Sciatic nerve (tissue), 2 donors: ENCODE measurements around the gene GAREM1. TPM values are rescaled to one million over a fixed set of nuclear protein-coding genes. Genes with fewer than 3 reads are reported as not detected.
"Not testable (repeated sequence)": the region's sequence is repeated elsewhere in the genome, so short reads cannot be mapped to it uniquely, and the experiment has no call there.

Experiments
- ATAC-seq: fragments of 200-7000 bp; cut with Tn5 transposase; one replicate; pipeline ENCODE4 v1.9.1; 2020; ENCODE audit warnings: mild to moderate bottlenecking, moderate library complexity
- DNase-seq: peaks from one replicate; pipeline ENCODE4 v3.0.0-alpha.2; 2020; ENCODE audit warnings: low spot score
- intact Hi-C: fragments of 100-400 bp; cut with DNase I; formaldehyde crosslinking; loops from one replicate; pipeline ENCODE4 v1.14.2; 2022
- total RNA-seq: library from RNA; stranded (reverse); fragmentation: NEBNext Ultra II Directional; extraction: Animal tissue kit (Norgen Biotek cat#: 25700); gene quantifications from one replicate; pipeline ENCODE4 v1.2.1, GENCODE V29; 2021
- donor health status: DM: no; HTN: no; CAD: no.
- donor health status: DM: no; HTN: no; CAD: no.

Gene GAREM1
- total RNA-seq, 1 donor from 2014 or later = 29.9 TPM

DNA sequence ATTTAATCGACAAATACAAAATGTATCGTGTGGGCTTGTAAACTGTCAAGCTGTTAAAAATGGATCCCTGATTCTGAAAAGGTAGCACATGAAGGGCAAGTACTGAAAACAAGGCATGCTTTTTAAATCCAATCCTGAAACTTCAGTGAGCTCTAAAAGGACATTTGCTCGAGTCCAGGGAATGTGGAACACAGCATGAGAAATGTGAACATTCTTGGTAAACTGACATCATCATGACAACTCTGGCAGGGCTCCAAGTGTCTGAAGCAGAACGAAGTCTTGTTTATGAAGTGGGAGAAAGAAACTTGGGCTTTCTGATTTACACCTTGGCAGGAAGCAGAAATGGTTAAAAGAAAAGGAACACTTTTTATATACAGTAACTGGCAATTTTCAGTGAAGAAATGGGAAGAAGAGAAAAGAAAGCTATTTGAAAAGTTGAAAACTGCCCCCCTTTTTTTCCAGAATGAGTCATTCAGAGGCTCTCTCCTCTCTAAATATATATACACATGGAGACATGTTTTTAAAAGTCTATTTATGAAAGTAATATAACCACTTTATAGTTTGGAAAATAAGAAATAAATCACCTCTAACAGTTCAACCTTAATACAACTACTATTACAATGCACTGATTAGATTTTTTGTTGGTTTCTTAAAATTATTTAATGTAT is 120.8 kb downstream of the GAREM1 start:
- intact Hi-C loops = no loop called here
- DNase-seq = peak; percentile 90
- ATAC-seq = peak; percentile 87

DNA sequence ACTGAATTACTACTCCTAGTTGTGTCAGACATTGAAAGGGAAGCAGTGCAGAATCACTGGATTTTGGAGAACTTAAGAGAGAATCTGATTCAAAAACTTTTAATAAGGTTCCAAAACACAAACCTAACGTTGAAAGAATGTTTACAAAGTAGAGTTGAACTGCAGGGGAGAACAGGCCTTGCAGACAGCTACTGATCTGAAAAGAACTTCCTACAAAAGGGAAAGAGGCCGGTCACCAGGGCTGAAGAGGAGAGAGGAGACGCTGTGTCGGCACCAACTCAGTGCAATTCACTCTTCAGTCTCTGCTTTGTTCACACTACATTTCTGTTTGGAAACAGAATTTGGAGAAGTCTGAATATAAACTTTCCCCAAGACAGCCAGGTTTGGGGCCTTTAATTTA is 124.0 kb downstream of the GAREM1 start:
- DNase-seq (no peak), ATAC-seq (peak; percentile 53)
- intact Hi-C loops = no loop called here

DNA sequence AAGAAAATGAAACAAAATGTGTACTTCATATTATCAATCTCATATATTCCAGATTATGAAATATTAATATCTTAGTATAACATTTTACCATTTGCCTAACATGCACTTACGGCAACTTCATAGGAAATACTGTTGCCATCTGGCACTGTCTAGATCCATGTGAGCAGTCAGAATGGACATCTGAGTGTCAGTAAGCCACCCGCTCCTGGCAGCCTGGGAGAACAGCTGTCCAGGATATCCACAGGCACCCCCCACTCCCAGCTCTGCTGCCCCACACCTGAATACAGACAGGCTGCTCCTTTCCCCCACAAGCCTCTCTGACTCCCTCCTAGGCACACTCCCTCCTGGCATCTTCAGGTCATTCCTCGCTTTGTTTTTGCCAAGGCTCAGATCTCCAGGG is 127.0 kb downstream of the GAREM1 start:
- ATAC-seq (peak; percentile 64), DNase-seq (no peak)
- intact Hi-C loops = no loop called here

DNA sequence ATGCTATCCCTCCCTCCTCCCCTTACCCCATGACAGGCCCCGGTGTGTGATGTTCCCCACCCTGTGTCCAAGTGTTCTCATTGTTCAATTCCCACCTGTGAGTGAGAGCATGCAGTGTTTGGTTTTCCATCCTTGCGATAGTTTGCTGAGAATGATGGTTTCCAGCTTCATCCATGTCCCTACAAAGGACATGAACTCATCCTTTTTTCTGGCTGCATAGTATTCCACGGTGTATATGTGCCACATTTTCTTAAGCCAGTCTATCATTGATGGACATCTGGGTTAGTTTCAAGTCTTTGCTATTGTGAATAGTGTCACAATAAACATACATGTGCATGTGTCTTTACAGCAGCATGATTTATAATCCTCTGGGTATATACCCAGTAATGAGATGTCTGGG is 129.6 kb downstream of the GAREM1 start:
- ATAC-seq, DNase-seq, intact Hi-C loops: not testable (repeated sequence)

DNA sequence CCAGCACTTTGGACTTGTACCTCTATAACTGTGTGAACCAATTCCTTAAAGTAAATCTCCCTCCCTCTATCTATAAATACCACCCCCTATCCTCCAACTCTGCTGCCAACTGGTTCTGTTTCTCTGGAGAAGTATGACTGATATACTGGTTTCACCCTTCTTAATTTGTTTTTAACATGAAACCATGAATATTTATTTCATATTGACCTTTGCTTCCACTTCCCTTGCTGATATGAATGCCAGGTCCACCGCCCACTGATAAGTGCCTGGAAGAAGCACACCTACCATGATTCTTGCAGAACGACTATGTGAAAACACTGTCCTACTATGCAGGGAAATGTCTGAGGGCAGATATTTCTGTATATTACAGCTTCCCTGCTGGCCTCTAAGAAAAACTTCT is 131.6 kb downstream of the GAREM1 start:
- intact Hi-C loops = no loop called here
- ATAC-seq = no peak
- DNase-seq = no peak

DNA sequence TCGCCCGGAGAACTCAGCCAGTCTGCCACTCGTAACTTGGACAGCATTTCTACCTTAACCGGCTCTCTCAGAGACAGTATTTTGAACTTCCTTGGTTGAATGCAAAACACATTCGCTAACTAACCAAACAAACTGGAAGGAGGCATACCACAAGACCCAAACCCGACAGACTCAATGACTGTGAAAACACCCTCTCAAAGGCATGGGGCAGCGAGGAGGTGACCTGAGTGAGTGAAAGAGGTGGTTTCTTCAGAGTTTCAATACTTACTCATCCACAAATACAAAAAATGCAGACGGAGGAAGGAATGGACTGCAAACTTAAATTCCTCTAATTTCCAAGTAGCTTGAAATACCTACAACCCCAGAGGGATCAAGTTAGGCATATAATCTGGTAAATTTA is 132.9 kb downstream of the GAREM1 start:
- ATAC-seq = no peak
- no peak for DNase-seq
- intact Hi-C loops = no loop called here

DNA sequence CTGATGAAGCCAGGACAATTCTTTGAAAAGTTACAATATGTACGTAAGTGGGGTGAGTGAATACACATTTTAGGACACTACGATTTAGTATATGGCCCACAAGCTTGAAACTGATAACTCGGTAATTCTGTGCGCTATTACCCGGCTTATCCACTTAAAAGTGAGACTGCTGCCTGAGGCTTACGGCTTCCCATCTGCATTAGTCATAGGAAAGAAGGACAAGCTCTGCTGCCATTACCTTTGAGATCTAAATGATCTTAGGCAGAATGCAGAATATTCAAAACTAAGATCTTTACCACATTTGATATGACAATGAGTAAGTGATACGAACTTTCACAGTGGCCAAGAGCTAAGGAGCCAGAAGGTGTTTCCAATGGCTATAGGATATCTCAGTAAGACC is 133.3 kb downstream of the GAREM1 start:
- DNase-seq = no peak
- intact Hi-C loops = no loop called here
- no peak for ATAC-seq

DNA sequence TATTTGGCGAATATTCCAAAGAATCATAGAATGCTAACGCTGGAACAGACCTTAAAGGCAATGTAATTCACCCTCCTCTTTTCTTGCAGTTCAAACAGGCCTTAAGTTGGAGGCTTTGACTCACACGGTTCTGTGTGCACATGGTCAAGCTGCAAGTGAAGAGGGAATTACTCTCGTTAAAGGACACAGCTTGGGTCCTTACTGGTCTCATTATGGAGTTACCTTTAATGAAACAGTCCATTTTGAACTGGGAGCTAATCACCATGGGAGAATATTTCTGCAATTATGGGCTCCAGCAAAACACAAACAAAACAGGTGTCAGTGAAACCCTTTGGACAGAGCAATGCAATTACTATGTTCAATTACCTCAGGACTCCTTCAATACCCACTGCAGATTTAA is 135.5 kb downstream of the GAREM1 start:
- ATAC-seq (no peak), DNase-seq (no peak)
- intact Hi-C loops = no loop called here

DNA sequence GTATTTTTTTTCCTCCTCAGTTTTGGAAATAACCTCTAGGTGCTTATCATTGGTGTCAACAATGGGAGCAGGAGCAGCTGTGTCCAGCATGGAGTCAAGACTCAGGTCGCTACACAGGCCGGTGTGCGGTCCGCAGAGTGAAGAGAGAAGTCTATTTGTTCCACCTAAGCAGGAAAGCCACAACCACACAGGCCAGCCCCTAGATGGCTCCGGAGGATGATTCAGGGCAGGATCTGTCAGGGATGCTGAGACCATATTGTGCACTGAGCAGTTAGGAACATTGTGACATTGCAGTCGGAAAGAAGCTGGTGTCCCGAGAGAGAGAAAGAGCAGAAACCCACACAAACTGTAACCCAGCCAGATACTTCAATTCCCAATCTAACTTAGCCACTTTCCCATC is 136.9 kb downstream of the GAREM1 start:
- DNase-seq = no peak
- ATAC-seq = peak; percentile 79
- intact Hi-C loops = no loop called here

DNA sequence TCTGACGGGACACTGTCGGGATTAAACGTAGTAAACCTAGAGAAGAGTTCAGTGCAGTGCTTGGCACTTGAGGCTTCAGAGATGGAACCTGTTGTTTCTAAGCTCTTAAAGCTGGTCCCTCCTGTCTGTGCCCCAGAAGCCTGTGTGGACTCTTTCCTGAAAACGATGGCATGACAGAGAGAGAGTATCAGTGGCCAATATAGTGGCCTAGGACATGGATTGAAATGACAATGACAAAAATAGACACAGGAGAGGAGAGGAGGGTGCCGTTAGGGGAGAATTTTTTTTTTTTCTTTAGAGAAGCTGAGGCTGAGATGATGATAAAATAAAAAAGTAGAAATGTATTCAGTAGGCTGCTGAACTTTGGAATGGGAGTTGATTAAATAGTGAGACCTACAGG is 138.0 kb downstream of the GAREM1 start:
- DNase-seq (no peak), ATAC-seq (no peak)
- intact Hi-C loops = no loop called here

DNA sequence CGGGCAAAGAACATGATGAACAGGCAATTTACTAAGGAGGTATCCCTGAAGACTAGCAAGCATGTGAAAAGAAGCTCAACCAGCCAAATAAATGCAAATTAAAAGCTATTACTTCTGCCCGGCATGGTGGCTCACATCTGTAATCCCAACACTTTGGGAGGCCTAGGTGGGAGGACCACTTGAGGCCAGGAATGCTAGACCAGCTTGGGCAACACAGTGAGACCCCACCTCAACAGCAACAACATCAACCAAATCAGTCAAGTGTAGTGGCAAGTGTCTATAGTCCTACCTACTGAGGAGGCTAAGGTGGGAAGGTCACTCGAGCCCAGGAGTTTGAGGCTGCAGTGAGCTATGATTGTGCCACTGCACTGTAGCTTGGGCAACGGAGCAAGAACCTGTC is 141.7 kb downstream of the GAREM1 start:
- intact Hi-C loops = no loop called here
- ATAC-seq = no peak
- no peak for DNase-seq

DNA sequence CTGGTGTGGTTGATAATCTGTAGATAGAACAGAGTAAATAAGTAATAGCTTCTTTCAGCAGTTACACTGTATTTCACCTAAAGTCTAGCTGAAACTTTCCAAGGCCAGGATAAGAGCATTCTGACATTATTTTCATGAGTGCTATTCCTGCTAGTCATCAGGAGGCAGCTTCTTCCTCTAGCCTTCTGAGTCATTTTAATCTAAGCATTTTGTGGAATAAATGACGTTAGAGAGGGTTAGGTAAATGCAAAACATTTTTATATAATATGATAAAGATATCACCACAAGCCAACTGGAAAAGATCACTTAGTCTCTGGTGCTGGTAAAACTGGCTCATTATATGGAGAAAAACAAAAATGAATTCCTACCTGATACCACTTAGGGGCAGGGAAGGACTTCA is 142.3 kb downstream of the GAREM1 start:
- no peak for ATAC-seq
- intact Hi-C loops = no loop called here
- DNase-seq = no peak

DNA sequence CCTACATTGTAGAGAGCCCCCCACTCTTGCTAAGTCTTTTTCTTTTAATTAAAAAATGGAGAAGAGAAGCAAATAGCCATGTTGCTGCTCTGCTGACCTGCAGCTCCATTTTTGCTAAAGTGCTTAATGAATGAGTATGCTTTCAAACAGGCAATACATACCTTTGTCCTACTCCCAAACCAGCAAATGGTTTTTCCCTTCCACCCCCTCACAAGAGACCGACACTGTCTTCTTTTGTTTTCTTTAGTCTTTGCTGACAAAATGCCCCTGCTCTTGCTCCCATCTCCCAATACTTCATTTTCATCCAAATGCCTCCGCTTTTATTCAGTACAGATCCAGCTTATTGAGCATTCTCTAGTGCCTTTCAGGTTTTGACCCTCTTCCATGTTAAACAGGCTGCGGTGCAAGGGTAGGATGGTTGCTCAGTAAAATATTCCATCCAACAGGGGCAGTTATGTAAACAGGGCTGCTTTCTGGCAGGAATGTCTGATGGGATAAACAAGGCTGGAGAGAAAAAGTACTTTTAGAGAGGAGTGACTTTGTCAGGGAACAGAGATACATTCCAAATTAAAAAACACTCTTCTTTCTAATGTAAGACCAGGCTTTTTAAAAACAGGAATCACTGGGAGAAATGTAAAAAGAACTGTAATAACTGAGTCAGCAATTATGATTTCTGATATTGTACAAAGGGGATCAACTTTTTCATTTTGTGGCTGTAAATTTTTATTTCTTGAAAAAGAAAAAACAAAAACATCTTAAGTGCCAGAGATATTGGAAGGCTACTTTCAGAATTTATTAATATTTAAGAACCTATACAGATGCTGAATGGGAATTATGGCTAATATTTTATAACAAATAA is 144.0 kb downstream of the GAREM1 start:
- ATAC-seq = peak; percentile 38
- intact Hi-C loops = no loop called here

DNA sequence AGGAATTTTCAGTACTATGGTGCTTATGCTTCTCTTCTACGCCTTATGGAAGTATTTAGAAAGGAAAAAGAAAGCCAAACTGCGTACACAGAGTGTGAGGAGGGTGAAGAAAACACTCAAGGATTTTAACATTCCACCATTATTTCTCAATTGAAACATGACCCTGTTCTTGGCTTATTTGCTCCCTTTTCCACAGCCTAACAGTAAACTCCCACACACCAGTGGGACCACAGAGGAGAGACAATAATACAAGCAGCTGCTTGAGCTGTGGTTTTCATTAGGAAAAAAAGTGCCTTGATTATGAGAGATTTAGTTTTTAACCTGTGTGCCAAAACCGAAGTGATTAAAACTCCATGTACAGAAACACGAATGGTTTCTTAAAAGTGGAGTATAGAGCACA is 146.5 kb downstream of the GAREM1 start:
- no peak for DNase-seq
- intact Hi-C loops = no loop called here
- ATAC-seq = peak; percentile 89

More for the DNA sequence above, 144.0 kb downstream of the GAREM1 start:
- DNase-seq = no peak

DNA sequence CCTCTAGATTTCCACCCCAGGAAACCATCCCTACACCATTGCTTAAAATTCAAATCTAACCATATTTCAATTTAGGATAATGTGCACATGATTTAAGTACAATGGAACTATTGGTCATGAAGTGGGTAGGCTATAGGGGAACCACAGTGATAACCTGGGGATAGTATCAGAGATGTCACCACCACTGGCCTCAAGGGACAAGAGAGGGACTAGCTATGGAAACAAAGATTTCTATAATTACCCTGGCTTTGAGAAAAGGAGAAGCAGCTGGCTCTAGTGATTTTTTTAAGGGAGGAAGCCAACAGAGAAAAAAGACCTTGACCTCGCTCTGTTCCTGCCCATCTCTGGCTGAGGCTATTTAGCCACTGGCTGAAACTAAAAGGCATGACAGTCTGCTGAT is 148.9 kb downstream of the GAREM1 start:
- ATAC-seq = no peak
- intact Hi-C loops = no loop called here

DNA sequence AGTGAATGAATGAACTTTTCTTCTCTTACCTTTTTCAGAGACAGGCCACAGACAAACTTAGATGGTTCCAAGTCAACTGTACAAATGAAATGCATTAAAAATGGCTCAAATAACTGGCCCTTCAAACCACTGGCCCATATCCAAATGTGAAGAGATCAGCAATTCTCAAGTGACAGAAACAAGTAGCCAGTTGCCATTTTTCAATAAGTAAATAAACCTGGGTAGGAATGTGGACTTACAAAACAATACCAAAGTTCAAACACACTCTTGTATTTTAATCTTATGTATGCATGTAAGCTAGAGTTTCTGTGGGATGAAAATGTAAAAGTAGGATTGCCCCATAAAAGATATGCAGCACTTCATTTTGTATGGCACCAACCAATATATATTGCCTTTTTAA is 151.6 kb downstream of the GAREM1 start:
- intact Hi-C loops = no loop called here
- ATAC-seq = no peak
- DNase-seq = no peak

More for the DNA sequence above, 148.9 kb downstream of the GAREM1 start:
- no peak for DNase-seq

DNA sequence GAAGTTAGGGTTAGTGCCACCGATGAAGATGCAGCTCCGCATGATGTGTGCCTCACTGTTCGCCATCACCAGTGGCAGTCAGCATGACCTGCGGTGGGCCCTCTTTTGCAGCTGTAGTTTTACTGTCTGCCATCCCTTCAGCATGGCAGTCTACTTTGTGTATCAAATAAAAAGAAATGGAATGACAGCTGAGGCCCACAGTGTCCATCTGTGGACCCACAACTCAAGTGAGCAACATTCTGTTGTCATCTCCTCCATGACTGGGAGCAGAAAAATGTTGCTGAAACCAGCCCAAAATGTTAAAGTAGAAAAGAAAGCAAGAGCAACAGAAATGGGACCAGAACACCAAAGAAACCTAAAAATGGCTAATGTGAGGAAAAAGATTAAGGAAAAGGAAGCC is 152.1 kb downstream of the GAREM1 start:
- DNase-seq (no peak), ATAC-seq (no peak)
- intact Hi-C loops = no loop called here

DNA sequence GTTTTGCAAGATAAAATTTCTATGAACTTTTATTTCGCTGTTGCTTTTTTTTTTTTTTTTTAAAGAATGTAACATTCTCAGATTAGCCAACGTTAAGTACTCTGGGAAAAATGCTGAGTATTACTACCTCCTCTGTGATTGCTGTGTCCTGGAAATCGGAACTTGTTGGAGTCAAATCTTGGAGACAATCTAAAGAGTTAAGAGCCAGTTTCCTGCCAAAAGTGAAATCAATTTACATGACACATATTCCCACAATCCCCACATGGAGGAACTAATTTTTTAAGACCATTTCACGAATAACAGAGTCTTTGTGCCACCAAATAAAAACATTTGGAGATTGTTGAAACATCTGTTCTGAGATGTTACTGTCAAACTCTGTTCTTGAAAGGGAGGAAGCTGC is 153.0 kb downstream of the GAREM1 start:
- ATAC-seq (peak; percentile 74), DNase-seq (no peak)
- intact Hi-C loops = no loop called here

DNA sequence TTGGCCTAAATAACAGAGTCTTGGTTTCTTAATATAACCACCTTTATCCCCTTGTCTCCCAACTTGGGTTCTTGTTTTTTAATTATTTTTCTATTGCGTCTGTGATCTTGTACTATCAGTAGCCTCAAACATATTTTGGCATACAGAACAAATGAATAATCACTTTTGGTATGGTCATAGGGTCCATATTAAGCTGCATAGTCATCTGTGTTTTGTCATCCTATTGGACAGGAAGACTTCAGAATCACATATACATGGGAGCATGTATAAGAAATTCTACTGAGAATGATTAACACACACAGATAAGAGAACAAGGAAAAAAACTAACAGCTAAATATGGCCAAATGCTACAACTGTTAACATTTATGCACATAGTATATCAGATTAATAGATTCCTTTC is 154.8 kb downstream of the GAREM1 start:
- intact Hi-C loops = no loop called here
- ATAC-seq (no peak), DNase-seq (no peak)

DNA sequence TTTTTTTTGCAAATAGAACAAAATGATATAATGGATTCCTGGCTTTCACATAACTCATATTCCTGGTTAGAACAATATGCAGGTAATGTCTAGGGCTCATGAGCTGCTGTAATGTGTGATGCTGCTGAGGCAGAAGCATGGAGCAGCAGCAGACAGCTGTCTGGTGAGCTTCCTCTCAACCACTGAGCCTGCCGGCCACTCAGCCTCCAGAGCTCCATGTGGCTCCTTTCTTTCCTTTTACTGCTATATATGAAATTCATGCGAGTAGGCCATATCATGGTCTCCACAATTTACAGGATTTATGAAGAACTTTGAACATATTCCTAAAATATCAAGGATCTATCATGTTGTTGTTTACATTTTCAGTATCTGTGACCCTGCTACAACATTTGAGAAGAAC is 159.9 kb downstream of the GAREM1 start:
- intact Hi-C loops = no loop called here
- DNase-seq (no peak), ATAC-seq (no peak)

DNA sequence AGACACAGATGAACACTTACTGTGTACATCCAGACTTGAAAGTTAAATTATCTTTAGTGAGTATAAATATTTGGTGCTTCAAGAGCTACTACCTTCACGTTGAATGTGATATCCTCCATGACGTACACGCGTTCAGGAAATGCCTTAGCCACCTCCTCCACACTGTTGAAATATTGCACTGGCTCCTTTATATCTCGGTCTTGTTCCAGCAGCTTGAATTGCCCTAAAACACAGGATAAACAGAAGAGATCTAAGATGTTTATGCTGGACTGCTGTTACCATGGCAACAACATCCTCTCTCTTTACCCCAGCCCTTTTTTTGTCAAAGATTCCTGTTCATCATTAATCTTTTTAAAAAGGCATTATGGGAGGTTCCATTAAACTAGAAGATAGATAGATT is 160.6 kb downstream of the GAREM1 start:
- no peak for DNase-seq
- intact Hi-C loops = no loop called here

More for the DNA sequence above, 160.6 kb downstream of the GAREM1 start:
- ATAC-seq = peak; percentile 43
